ENCODE data around the gene APMAP. TPM values are rescaled to one million over a fixed set of nuclear protein-coding genes. Genes with fewer than 3 reads are reported as not detected.

The APMAP gene
- total RNA-seq, 2 experiments from 2014 or later = 27.7 to 28.0 TPM

DNA sequence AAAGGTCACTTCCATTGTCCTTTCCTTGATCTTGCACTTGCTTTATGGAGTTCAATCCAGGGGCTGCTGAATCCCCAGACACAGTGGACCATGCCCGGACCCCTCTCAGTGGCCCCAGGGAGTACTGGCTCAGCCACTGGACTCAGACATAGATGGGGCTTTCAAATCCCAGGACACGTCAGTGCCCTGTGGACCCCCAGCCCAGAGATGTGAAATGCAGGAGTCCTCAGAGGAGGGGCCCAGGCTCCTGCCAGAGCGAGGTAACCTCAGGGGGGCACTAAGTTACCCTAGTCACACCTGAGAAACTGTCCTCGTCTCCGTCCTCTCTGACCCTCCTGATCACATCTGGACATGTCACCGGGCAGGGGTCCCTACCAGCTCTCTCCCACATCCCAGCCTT is 18.7 kb upstream of the APMAP start:
- DNase-seq (ENCODE audit: low spot score) = no peak
- Histone ChIP-seq H2AFZ (ENCODE audit: low read length) (no peak overlapping the region), H3K9me2 (ENCODE audit: insufficient read depth, low read length) (no peaks in the 10 kb centered on the region), H3K4me1 (ENCODE audit: insufficient read depth, low read length, poor library complexity, severe bottlenecking) (no peaks in the 10 kb centered on the region), H4K20me1 (ENCODE audit: insufficient read depth, low read length) (no peaks in the 10 kb centered on the region), H3K36me3 (ENCODE audit: insufficient read depth, low read length) (no peaks in the 10 kb centered on the region), H3K27ac (ENCODE audit: low read depth, low read length, poor library complexity, severe bottlenecking) (no peak overlapping the region), H3K4me3 (ENCODE audit: low read depth, low read length, poor library complexity, severe bottlenecking) (no peak overlapping the region), H3K79me2 (ENCODE audit: insufficient read depth, low read depth, low read length) (no peaks in the 10 kb centered on the region), H3K4me2 (ENCODE audit: low read length) (no peak overlapping the region), H3K9me3 (ENCODE audit: low read length) (no peaks in the 10 kb centered on the region)
- TF ChIP-seq CTCF (conservative IDR thresholded peaks at IDR 0.05; ENCODE audit: low read length) = no peak
- TF ChIP-seq EZH2phosphoT487 (IDR thresholded peaks at IDR 0.05; ENCODE audit: borderline replicate concordance, low read depth, low read length) = no peak
- POLR2A ChIA-PET = no interaction called here
- intact Hi-C loops (cut with micrococcal nuclease; ENCODE audit: unreplicated experiment) = no loop called here
- no TSS peak for BruUV-seq (replicated peaks)
- CTCF ChIA-PET (ENCODE audit: unreplicated experiment) = no interaction called here

GRCh38 chr20:25009218-25010145 is 16.9 kb upstream of the APMAP start:
- BruUV-seq (replicated peaks) = no TSS peak
- Histone ChIP-seq H3K36me3 (ENCODE audit: insufficient read depth, low read length) (no peaks in the 10 kb centered on the region), H4K20me1 (ENCODE audit: insufficient read depth, low read length) (no peaks in the 10 kb centered on the region), H3K27ac (ENCODE audit: low read depth, low read length, poor library complexity, severe bottlenecking) (no peak overlapping the region), H3K9me3 (ENCODE audit: low read length) (no peaks in the 10 kb centered on the region), H3K4me1 (ENCODE audit: insufficient read depth, low read length, poor library complexity, severe bottlenecking) (no peaks in the 10 kb centered on the region), H3K4me2 (ENCODE audit: low read length) (no peak overlapping the region), H2AFZ (ENCODE audit: low read length) (no peak overlapping the region), H3K9me2 (ENCODE audit: insufficient read depth, low read length) (no peaks in the 10 kb centered on the region), H3K4me3 (ENCODE audit: low read depth, low read length, poor library complexity, severe bottlenecking) (no peak overlapping the region), H3K79me2 (ENCODE audit: insufficient read depth, low read depth, low read length) (no peaks in the 10 kb centered on the region)
- TF ChIP-seq CTCF (conservative IDR thresholded peaks at IDR 0.05; ENCODE audit: low read length) (no peak), EZH2phosphoT487 (IDR thresholded peaks at IDR 0.05; ENCODE audit: borderline replicate concordance, low read depth, low read length) (no peak)
- intact Hi-C loops (cut with micrococcal nuclease; ENCODE audit: unreplicated experiment) = no loop called here
- ChIA-PET CTCF (ENCODE audit: unreplicated experiment) (interaction anchor here (0.8 kb wide), 1 partner anchor 53 kb away, joined by 3 read pairs; no protein-coding TSS in a partner anchor), POLR2A (interaction anchor here (1.4 kb wide), 1 partner anchor 10 kb away, joined by 5 read pairs; no protein-coding TSS in a partner anchor)
- DNase-seq (ENCODE audit: low spot score) = no peak
